GM12891 (cell line): ENCODE measurements around the gene KRT6C.
A peak's percentile ranks its signal among the peaks of the same experiment; 100 is the strongest.

Experiments used
- DNase-seq: peaks from one replicate; pipeline ENCODE4 v3.0.0; 2011; ENCODE audit warnings: low spot score; ENCODE audit not compliant: insufficient read length
- FAIRE-seq: peaks from 2 replicates; lab custom pipeline; 2011; peaks lifted over from hg19 to GRCh38; lab: Jason Lieb, UNC
- PAX5 ChIP-seq: IDR thresholded peaks from 2 replicates; pipeline ENCODE4 v1.6.1; 2011; ENCODE audit warnings: low read length, moderate library complexity, mild to moderate bottlenecking; ENCODE audit not compliant: insufficient read depth, severe bottlenecking
- POLR2A ChIP-seq: IDR thresholded peaks from 2 replicates; pipeline ENCODE4 v1.6.1; 2011; ENCODE audit warnings: low read depth, low read length, control low read depth
- POLR2AphosphoS5 ChIP-seq: IDR thresholded peaks from 2 replicates; pipeline ENCODE4 v1.6.1; 2011; ENCODE audit warnings: low read depth, low read length, control low read depth
- POU2F2 ChIP-seq: IDR thresholded peaks from 2 replicates; pipeline ENCODE4 v1.6.1; 2011; ENCODE audit warnings: low read depth, mild to moderate bottlenecking, control low read depth, low read length, moderate library complexity
- SPI1 ChIP-seq: IDR thresholded peaks from 2 replicates; pipeline ENCODE4 v1.6.1; 2011; ENCODE audit warnings: low read depth, low read length, control low read depth
- TAF1 ChIP-seq: IDR thresholded peaks from 2 replicates; pipeline ENCODE4 v1.6.1; 2011; ENCODE audit warnings: low read depth, low read length, control low read depth

Gene KRT6C

DNA sequence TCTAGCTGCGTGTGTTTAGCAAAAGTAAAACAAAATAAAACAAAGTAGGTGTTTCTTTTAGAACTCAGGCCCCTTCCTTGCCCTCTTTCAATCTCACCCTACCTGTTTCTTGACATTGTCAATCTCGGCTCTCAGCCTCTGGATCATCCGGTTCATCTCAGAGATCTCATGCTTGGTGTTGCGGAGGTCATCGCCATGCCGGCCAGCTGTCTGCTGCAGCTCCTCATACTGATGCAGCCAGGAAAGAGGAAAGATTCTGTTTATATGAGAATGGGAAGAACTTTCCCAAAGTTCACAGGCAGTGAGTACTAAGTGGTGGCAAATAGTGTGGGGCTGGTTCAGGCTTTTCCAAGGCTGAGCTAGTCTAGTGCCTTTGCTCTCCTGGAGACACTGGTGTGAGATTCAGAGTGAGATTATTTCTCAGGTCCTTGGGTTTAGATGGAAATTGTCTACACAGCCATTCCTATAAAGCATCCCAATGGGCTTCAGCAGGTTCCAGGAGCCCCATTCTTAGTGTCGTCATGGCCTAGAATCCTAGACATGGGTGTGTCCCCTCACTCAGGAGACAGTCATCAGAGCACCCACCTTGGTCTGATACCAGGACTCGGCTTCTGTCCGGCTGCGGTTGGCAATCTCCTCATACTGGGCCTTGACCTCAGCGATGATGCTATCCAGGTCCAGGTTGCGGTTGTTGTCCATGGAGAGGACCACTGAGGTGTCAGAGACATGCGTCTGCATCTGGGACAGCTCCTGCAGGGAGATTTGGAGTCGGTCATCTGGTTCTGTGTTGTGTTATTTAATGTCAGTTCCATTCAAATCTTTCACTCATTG is 43.6 kb upstream of the KRT6C start:
- no peak for FAIRE-seq
- DNase-seq, result no peak

GRCh38 chr12:52515927-52516831 is 42.6 kb upstream of the KRT6C start:
- FAIRE-seq, result peak; percentile 43
- TF ChIP-seq POU2F2, result no peak
- TF ChIP-seq SPI1, result no peak
- TF ChIP-seq POLR2A, result no peak
- no peak for TF ChIP-seq TAF1
- TF ChIP-seq POLR2AphosphoS5, result no peak
- DNase-seq, result no peak

More for the DNA sequence above, 43.6 kb upstream of the KRT6C start:
- TF ChIP-seq PAX5, result no peak
- TF ChIP-seq POLR2AphosphoS5, result no peak
- TF ChIP-seq POU2F2, result no peak
- TF ChIP-seq TAF1, result no peak
- no peak for TF ChIP-seq POLR2A
- no peak for TF ChIP-seq SPI1

GRCh38 chr12:52515319-52515646 is 41.7 kb upstream of the KRT6C start:
- no peak for FAIRE-seq
- TF ChIP-seq TAF1 (no peak), POLR2A (no peak), PAX5 (no peak), POLR2AphosphoS5 (no peak), POU2F2 (no peak), SPI1 (no peak)
- DNase-seq, result no peak

- FAIRE-seq (no peak), DNase-seq (no peak)
- TF ChIP-seq POU2F2 (no peak), POLR2A (no peak), POLR2AphosphoS5 (no peak), PAX5 (no peak), SPI1 (no peak), TAF1 (no peak)
Observed at GRCh38 chr12:52514471-52515318, 41.1 kb upstream of the KRT6C start.

DNA sequence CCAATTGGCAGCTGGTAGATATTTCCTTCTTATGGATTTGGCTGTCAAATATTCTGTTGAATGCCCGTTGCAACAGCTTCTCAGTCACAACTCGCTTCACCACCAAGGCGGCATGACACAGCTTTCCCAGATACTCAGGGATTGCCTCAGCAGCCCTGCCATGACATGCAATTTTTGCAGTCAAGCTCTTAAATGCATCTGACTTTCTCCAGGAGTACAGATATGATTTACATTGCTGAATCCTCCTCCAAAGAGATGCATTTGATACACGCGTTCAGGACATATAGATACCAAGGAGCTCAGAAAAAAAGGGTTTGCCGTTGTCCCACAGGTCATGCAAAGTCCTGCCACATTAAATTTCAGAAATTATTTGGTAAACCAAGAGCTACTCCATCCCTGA is 40.1 kb upstream of the KRT6C start:
- FAIRE-seq (no peak), DNase-seq (no peak)
- TF ChIP-seq POLR2AphosphoS5 (no peak), POLR2A (no peak), PAX5 (no peak), TAF1 (no peak), SPI1 (no peak), POU2F2 (no peak)

GRCh38 chr12:52508211-52508610 is 34.6 kb upstream of the KRT6C start:
- no peak for DNase-seq
- no peak for FAIRE-seq
- TF ChIP-seq TAF1 (no peak), POU2F2 (no peak), PAX5 (no peak), SPI1 (no peak), POLR2A (no peak), POLR2AphosphoS5 (no peak)

DNA sequence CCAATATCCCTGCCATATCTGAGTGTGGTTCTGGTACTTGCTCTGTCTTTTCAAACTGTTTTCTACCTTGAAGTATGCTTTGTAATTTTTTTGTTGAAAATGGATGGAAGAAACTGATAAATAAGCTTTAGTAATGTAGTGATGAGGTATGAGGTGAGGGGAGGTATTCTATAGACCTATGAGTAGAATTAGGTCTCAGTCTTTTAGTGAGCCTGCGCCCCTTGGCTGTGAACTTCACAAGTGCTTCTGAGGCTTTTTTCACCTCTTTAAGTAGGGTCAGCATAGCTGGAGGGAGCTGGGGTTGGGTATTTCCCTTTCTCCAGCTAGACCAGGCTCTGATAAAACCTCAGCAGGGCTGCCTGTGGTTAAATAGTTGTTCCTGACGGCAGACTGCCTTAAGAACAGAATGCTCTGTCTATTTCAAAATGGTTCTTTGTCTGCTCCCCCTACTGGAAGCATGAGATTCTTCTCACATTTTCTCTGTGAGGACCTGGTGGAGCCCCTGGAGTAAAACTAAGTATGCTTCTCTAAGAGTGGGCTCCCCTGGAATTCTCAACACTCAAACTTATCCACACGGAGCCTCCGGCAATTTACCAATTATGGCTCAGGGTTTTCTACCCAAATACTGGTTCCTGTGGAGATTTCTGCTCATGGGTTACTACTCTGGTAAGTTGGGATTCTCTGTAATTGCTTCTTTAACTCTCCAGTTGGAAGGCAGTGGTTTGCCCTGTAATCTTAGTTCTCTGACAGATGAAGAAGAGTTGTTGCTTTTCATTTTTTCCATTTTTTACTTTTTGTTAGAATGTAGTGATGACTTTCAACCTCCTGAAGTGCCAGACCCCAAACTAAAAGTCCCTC is 33.5 kb upstream of the KRT6C start:
- FAIRE-seq (no peak), DNase-seq (no peak)
- no peak for TF ChIP-seq POLR2A
- TF ChIP-seq TAF1, result no peak
- no peak for TF ChIP-seq SPI1
- no peak for TF ChIP-seq POLR2AphosphoS5
- no peak for TF ChIP-seq POU2F2
- TF ChIP-seq PAX5, result no peak

GRCh38 chr12:52502877-52503276 is 29.3 kb upstream of the KRT6C start:
- TF ChIP-seq SPI1 (no peak), POLR2AphosphoS5 (no peak), PAX5 (no peak), TAF1 (no peak), POU2F2 (no peak), POLR2A (no peak)
- DNase-seq (no peak), FAIRE-seq (no peak)
